Upper lobe of left lung (tissue), 6 donors: ENCODE measurements around the gene AKT1. TPM values are rescaled to one million over a fixed set of nuclear protein-coding genes. Genes with fewer than 3 reads are reported as not detected.

Source experiments
- ATAC-seq, 2 donors: fragments of 200-7000 bp; cut with Tn5 transposase; one replicate each; pipeline ENCODE4 v1.9.1; 2022; ENCODE audit warnings: mild to moderate bottlenecking in 2 of 2, moderate library complexity in 2 of 2; ENCODE audit not compliant: low FRiP score in 2 of 2
- DNase-seq, 2 donors: peaks; one replicate each; pipeline ENCODE4 v3.0.0-alpha.2; 2019 to 2020
- H3K27ac ChIP-seq, 4 donors: fragments of 200-600 bp; sonication (generic); one replicate each; pipeline ENCODE4 v1.5.1; 2016 to 2019
- H3K27me3 ChIP-seq, 4 donors: fragments of 200-600 bp; sonication (generic); one replicate each; pipeline ENCODE4 v1.5.1; 2017 to 2019
- H3K36me3 ChIP-seq, 4 donors: fragments of 200-600 bp; sonication (generic); one replicate each; pipeline ENCODE4 v1.5.1; 2016 to 2019
- H3K4me1 ChIP-seq, 4 donors: fragments of 200-600 bp; sonication (generic); one replicate each; pipeline ENCODE4 v1.5.1; 2018 to 2019
- H3K4me3 ChIP-seq, 4 donors: fragments of 200-600 bp; sonication (generic); one replicate each; pipeline ENCODE4 v1.5.1; 2017 to 2019; ENCODE audit warnings: mild to moderate bottlenecking in 2 of 4, moderate library complexity in 1 of 4
- H3K9me3 ChIP-seq, 4 donors: fragments of 200-600 bp; sonication (generic); one replicate each; pipeline ENCODE4 v1.5.1; 2018 to 2019
- EP300 ChIP-seq, 4 donors: sonication (generic); formaldehyde crosslinking; IDR thresholded peaks; one replicate each; pipeline ENCODE4 v1.5.1; 2017; ENCODE audit warnings: antibody characterized with exemption in 4 of 4, control low read depth in 2 of 4
- POLR2A ChIP-seq, 4 donors: fragments of 450-650 bp; IDR thresholded peaks; one replicate each; pipeline ENCODE4 v1.5.1; 2016 to 2017; ENCODE audit warnings: antibody characterized with exemption in 4 of 4, mild to moderate bottlenecking in 2 of 4
- POLR2AphosphoS5 ChIP-seq, 2 donors: sonication (generic); formaldehyde crosslinking; IDR thresholded peaks; one replicate each; pipeline ENCODE4 v1.5.1; 2017; ENCODE audit warnings: antibody characterized with exemption in 2 of 2
- WGBS, 2 donors: methylation state at CpG; one replicate each; pipeline ENCODE4 v1.1.5; 2017 to 2018; 5-methylcytosine and 5-hydroxymethylcytosine counted together
- total RNA-seq, 6 donors: library from RNA; depleted of rRNA in 4 of 6; stranded (reverse); fragments of >200 nt in 4 of 6; gene quantifications; one replicate each; pipeline versions ENCODE4 v1.1.0 to v1.2.1, GENCODE V29; 2016 to 2021
- TF ChIP-seq, protein P1 (sequence below), 6 experiments: fragments of 450-650 bp in 4 of 6; fragments of 200-600 bp in 2 of 6; sonication (generic) in 2 of 6; IDR thresholded peaks; one replicate each; pipeline ENCODE4 v1.5.1; 2016 to 2019; ENCODE audit warnings: antibody characterized with exemption in 6 of 6
- donor health status: DM: no; HTN: no; CAD: no; lungs with moderate emphysema.
- donor health status: DM: no; HTN: yes; CAD: no; lungs with severe emphysema.

AKT1 gene
- total RNA-seq, 6 donors from 2014 or later: 122 to 283 (median 191) TPM

DNA sequence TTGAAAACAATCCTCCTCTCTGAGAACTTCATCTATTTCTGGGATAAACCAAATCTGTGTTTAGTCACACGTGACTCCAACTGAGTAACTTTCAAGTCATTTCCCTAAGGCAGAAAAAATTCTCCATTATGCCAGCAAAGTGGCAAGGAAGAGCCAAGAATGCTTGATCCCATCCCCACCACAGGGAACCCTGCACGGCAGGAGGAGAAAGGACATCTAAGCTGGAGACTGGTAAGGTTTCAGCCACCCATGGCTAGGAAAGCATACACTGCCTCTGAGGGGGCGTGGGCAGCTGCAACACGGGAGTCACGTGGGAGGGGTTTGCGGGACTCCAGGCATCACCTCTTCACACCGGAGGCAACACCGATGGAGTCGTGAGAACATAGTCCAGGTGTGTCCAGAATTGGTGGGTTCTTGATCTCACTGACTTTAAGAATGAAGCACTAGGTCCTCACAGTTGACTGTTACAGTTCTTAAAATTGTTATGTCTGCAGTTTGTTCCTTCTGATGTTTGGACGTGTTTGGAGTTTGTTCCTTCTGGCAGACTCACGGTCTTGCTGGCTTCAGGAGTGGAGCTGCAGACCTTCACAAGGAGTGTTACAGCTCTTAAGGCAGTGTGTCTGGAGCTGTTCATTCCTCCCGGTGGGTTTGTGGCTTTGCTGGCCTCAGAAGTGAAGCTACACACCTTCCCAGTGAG is 45.3 kb downstream of the AKT1 start:
- H3K36me3 ChIP-seq: peaks cover 0 to 1% (median 0%) of the 10 kb centered on the region in 4 donors
- H3K27me3 ChIP-seq: no peaks in the 10 kb centered on the region
- H3K4me1 ChIP-seq: peaks cover 20 to 42% (median 24%) of the 10 kb centered on the region in 4 donors
- no peak for DNase-seq
- ATAC-seq: no peak
- H3K9me3 ChIP-seq: no peaks in the 10 kb centered on the region
- no peak overlapping the region for H3K27ac ChIP-seq
- H3K4me3 ChIP-seq: no peak overlapping the region
- TF ChIP-seq, protein P1, sequence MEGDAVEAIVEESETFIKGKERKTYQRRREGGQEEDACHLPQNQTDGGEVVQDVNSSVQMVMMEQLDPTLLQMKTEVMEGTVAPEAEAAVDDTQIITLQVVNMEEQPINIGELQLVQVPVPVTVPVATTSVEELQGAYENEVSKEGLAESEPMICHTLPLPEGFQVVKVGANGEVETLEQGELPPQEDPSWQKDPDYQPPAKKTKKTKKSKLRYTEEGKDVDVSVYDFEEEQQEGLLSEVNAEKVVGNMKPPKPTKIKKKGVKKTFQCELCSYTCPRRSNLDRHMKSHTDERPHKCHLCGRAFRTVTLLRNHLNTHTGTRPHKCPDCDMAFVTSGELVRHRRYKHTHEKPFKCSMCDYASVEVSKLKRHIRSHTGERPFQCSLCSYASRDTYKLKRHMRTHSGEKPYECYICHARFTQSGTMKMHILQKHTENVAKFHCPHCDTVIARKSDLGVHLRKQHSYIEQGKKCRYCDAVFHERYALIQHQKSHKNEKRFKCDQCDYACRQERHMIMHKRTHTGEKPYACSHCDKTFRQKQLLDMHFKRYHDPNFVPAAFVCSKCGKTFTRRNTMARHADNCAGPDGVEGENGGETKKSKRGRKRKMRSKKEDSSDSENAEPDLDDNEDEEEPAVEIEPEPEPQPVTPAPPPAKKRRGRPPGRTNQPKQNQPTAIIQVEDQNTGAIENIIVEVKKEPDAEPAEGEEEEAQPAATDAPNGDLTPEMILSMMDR (IDR thresholded peaks at IDR 0.05): no peak
- TF ChIP-seq POLR2A (IDR thresholded peaks at IDR 0.05) (no peak), POLR2AphosphoS5 (IDR thresholded peaks at IDR 0.05) (no peak), EP300 (IDR thresholded peaks at IDR 0.05) (no peak)
- 88% methylated on average over 11 to 12 of the region's 12 CpGs for WGBS, 2 donors

DNA sequence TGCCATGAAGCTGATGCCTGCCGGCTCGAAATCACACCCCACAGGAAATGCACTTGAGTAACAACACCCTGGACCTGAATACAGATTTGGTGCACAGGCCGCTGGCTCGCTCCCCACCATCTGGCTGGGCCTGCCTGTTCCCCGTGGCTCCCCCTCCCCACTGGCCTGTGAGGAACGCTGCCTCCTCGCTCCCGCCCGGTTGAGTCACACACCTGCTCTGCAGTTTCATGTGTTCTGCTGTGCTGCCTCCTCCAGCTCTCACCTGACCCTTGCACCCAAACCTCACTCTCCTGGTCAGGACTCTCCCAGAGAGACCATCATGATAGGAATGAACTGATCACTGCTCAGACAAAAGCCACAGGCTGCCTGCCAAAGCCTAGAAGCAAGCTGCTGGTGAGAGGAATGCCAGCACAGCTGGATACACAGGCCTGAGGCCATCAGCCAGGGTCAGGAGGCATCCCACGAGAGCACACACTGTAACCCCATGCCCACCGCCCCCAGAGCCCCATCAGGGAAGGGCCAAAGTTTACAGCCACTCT is 46.4 kb downstream of the AKT1 start:
- Histone ChIP-seq H3K9me3 (no peaks in the 10 kb centered on the region), H3K4me3 (no peak overlapping the region), H3K4me1 (peaks cover 14 to 31% (median 16%) of the 10 kb centered on the region in 4 donors), H3K36me3 (no peaks in the 10 kb centered on the region), H3K27ac (peak overlapping the region in 1 of 4 donors; percentile 13), H3K27me3 (no peaks in the 10 kb centered on the region)
- DNase-seq: no peak
- TF ChIP-seq POLR2AphosphoS5 (IDR thresholded peaks at IDR 0.05) (no peak), POLR2A (IDR thresholded peaks at IDR 0.05) (no peak), EP300 (IDR thresholded peaks at IDR 0.05) (no peak)
- TF ChIP-seq, protein P1 (IDR thresholded peaks at IDR 0.05): no peak
- 53% methylated on average over 9 to 11 of the region's 11 CpGs for WGBS, 2 donors
- no peak for ATAC-seq

DNA sequence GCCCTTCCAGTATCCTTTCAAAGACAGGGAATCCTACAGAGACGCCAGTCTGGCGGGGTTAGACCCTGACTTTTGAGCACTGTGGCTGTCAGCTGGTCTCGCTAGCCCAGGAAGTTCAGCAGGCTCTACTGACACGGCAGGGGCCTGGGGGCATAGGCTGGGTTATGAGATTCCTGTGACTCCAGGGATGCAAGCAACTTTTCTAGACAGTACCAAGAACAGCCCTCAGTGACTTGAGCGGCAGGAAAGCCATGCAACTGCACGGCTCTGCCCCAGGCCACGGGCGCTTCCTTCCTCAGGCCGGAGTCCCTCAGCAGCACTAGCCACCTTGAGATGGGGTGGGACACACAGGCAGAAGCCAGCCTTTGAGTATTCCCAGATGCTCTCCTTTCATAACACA is 47.7 kb downstream of the AKT1 start:
- TF ChIP-seq POLR2A (IDR thresholded peaks at IDR 0.05) (no peak), EP300 (IDR thresholded peaks at IDR 0.05) (no peak), POLR2AphosphoS5 (IDR thresholded peaks at IDR 0.05) (no peak)
- TF ChIP-seq, protein P1 (IDR thresholded peaks at IDR 0.05): no peak
- H3K4me3 ChIP-seq: no peak overlapping the region
- peak overlapping the region in 3 of 4 donors; percentile 17 to 54 (median 23) for H3K27ac ChIP-seq
- H3K4me1 ChIP-seq: peaks cover 7 to 26% (median 10%) of the 10 kb centered on the region in 4 donors
- DNase-seq (no peak), ATAC-seq (no peak)
- H3K36me3 ChIP-seq: peaks cover 0 to 6% (median 0%) of the 10 kb centered on the region in 4 donors
- no peaks in the 10 kb centered on the region for H3K9me3 ChIP-seq
- no peaks in the 10 kb centered on the region for H3K27me3 ChIP-seq
- 64 to 79% methylated on average over 9 of the region's 9 CpGs for whole genome bisulfite sequencing, 2 donors

DNA sequence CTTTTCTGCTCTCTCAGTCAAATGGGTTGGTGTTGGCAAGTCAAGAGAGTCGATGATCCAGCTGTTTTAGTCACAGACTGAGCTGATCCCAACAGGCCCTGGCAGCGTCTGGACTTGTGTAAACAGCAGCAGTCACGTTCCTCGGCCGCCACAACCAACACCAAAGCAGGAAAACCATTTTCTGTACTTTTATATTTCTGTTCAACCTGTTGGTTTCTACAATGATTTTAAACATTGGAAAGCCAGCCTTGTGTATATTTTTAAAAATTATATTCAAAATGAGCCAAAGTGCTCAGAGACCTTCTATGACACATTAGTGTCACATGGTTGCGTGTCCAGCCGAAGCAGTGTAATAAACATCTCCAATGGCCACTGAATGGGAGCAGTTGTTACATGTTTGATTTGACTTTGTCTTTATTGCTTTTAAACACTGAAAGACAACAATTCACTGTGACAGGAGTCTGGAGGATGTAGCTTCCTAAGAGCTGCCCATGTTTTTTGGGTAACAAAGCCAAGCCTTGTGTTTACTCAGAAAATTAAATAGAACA is 48.5 kb downstream of the AKT1 start:
- Histone ChIP-seq H3K9me3 (no peaks in the 10 kb centered on the region), H3K36me3 (peaks cover 0 to 6% (median 0%) of the 10 kb centered on the region in 4 donors), H3K4me1 (peaks cover 4 to 22% (median 7%) of the 10 kb centered on the region in 4 donors), H3K27me3 (no peaks in the 10 kb centered on the region), H3K27ac (peak overlapping the region in 3 of 4 donors; percentile 17 to 54 (median 23)), H3K4me3 (no peak overlapping the region)
- ATAC-seq (no peak), DNase-seq (no peak)
- TF ChIP-seq POLR2AphosphoS5 (IDR thresholded peaks at IDR 0.05): peak in 1 of 2 donors; percentile 16
- TF ChIP-seq, protein P1 (IDR thresholded peaks at IDR 0.05): no peak
- TF ChIP-seq EP300 (IDR thresholded peaks at IDR 0.05): no peak
- TF ChIP-seq POLR2A (IDR thresholded peaks at IDR 0.05): no peak
- 71 to 73% methylated on average over 7 of the region's 7 CpGs for WGBS, 2 donors
